ENCODE measurements around the gene CHCHD6. TPM values are rescaled to one million over a fixed set of nuclear protein-coding genes. Genes with fewer than 3 reads are reported as not detected.

Gene CHCHD6
- total RNA-seq, 4 donors from 2014 or later, result 13.4 to 22.0 (median 16.1) TPM

GRCh38 chr3:126685021-126685420 lies 19.0 kb upstream of the CHCHD6 start:
- Histone ChIP-seq H3K27ac (no peak overlapping the region), H3K9me3 (no peaks in the 10 kb centered on the region), H3K4me1 (peaks cover 10% of the 10 kb centered on the region), H3K4me3 (no peak overlapping the region), H3K36me3 (no peaks in the 10 kb centered on the region), H3K27me3 (no peaks in the 10 kb centered on the region)
- no peak for DNase-seq (ENCODE audit: low spot score in 2 of 2)
- 73% methylated on average over 1 of the region's 3 CpGs for WGBS
- TF ChIP-seq EP300 (IDR thresholded peaks at IDR 0.05) (no peak), CTCF (IDR thresholded peaks at IDR 0.05) (no peak), POLR2A (IDR thresholded peaks at IDR 0.05) (no peak), POLR2AphosphoS5 (IDR thresholded peaks at IDR 0.05) (no peak)

- no peak overlapping the region for H3K27ac ChIP-seq
- H3K4me3 ChIP-seq, result no peak overlapping the region
- H3K36me3 ChIP-seq, result no peaks in the 10 kb centered on the region
- H3K4me1 ChIP-seq, result peaks cover 5% of the 10 kb centered on the region
- peaks cover 4% of the 10 kb centered on the region for H3K27me3 ChIP-seq
- no peaks in the 10 kb centered on the region for H3K9me3 ChIP-seq
- TF ChIP-seq CTCF (IDR thresholded peaks at IDR 0.05), result no peak
- 74% methylated on average over 2 of the region's 2 CpGs for WGBS
- DNase-seq (ENCODE audit: low spot score in 2 of 2), result no peak
These were observed 18.5 kb upstream of the CHCHD6 start for GRCh38 chr3:126685493-126685892.

- H3K4me3 ChIP-seq, result no peak overlapping the region
- H3K27me3 ChIP-seq, result peaks cover 26% of the 10 kb centered on the region
- TF ChIP-seq POLR2AphosphoS5 (IDR thresholded peaks at IDR 0.05) (no peak), EP300 (IDR thresholded peaks at IDR 0.05) (no peak), POLR2A (IDR thresholded peaks at IDR 0.05) (no peak), CTCF (IDR thresholded peaks at IDR 0.05) (no peak)
- 88% methylated on average over 4 of the region's 4 CpGs for WGBS
- no peaks in the 10 kb centered on the region for H3K4me1 ChIP-seq
- H3K9me3 ChIP-seq, result no peaks in the 10 kb centered on the region
- H3K36me3 ChIP-seq, result no peaks in the 10 kb centered on the region
- no peak overlapping the region for H3K27ac ChIP-seq
- DNase-seq (ENCODE audit: low spot score in 2 of 2), result no peak
These were observed 12.3 kb upstream of the CHCHD6 start for GRCh38 chr3:126691765-126692164.

GRCh38 chr3:126692858-126693257 lies 11.2 kb upstream of the CHCHD6 start:
- DNase-seq (ENCODE audit: low spot score in 2 of 2), result no peak
- H3K27ac ChIP-seq, result no peak overlapping the region
- H3K4me3 ChIP-seq, result no peak overlapping the region
- 66% methylated on average over 5 of the region's 5 CpGs for WGBS
- no peaks in the 10 kb centered on the region for H3K4me1 ChIP-seq
- no peaks in the 10 kb centered on the region for H3K36me3 ChIP-seq
- peaks cover 33% of the 10 kb centered on the region for H3K27me3 ChIP-seq
- no peak for TF ChIP-seq CTCF (IDR thresholded peaks at IDR 0.05)
- no peaks in the 10 kb centered on the region for H3K9me3 ChIP-seq

- TF ChIP-seq EP300 (IDR thresholded peaks at IDR 0.05) (no peak), POLR2AphosphoS5 (IDR thresholded peaks at IDR 0.05) (no peak), POLR2A (IDR thresholded peaks at IDR 0.05) (no peak), CTCF (IDR thresholded peaks at IDR 0.05) (no peak)
- DNase-seq (ENCODE audit: low spot score in 2 of 2), result no peak
- no peaks in the 10 kb centered on the region for H3K4me1 ChIP-seq
- no peak overlapping the region for H3K27ac ChIP-seq
- no peaks in the 10 kb centered on the region for H3K9me3 ChIP-seq
- no peak overlapping the region for H3K4me3 ChIP-seq
- 55% methylated on average over 3 of the region's 3 CpGs for WGBS
- H3K27me3 ChIP-seq, result peaks cover 33% of the 10 kb centered on the region
- H3K36me3 ChIP-seq, result no peaks in the 10 kb centered on the region
These were observed 10.1 kb upstream of the CHCHD6 start for GRCh38 chr3:126693921-126694320.
